H9 (cell line): ENCODE data around the gene NR1H4. TPM values are rescaled to one million over a fixed set of nuclear protein-coding genes. Genes with fewer than 3 reads are reported as not detected.

Source experiments
- DNase-seq: peaks from one replicate; pipeline ENCODE4 v3.0.0-alpha.2; 2017
- H2AFZ ChIP-seq: one replicate; pipeline ENCODE4 v1.6.1; 2013; ENCODE audit warnings: mild to moderate bottlenecking, low read length, control low read depth, moderate library complexity
- H2AK5ac ChIP-seq: 2 replicates; pipeline ENCODE4 v1.6.1; 2013; ENCODE audit warnings: low read length, control low read depth, mixed read lengths; ENCODE audit not compliant: insufficient read length
- H2BK120ac ChIP-seq: one replicate; pipeline ENCODE4 v1.6.1; 2013; ENCODE audit warnings: low read depth, mild to moderate bottlenecking, low read length, control low read depth, inconsistent platforms; ENCODE audit not compliant: poor library complexity, severe bottlenecking
- H2BK12ac ChIP-seq: 2 replicates; pipeline ENCODE4 v1.6.1; 2013; ENCODE audit warnings: low read length, control low read depth, mixed read lengths, low read depth; ENCODE audit not compliant: insufficient read length
- H2BK15ac ChIP-seq: 2 replicates; pipeline ENCODE4 v1.6.1; 2013; ENCODE audit warnings: low read depth, low read length, control low read depth
- H2BK20ac ChIP-seq: one replicate; pipeline ENCODE4 v1.6.1; 2013; ENCODE audit warnings: low read depth, mild to moderate bottlenecking, low read length, control low read depth, inconsistent platforms; ENCODE audit not compliant: poor library complexity, severe bottlenecking
- H2BK5ac ChIP-seq: 2 replicates; pipeline ENCODE4 v1.6.1; 2013; ENCODE audit warnings: low read length, control low read depth, mixed read lengths; ENCODE audit not compliant: insufficient read length
- H3K14ac ChIP-seq: 2 replicates; pipeline ENCODE4 v1.6.1; 2013; ENCODE audit warnings: low read length, control low read depth; ENCODE audit not compliant: insufficient read depth
- H3K18ac ChIP-seq: 2 replicates; pipeline ENCODE4 v1.6.1; 2013; ENCODE audit warnings: low read depth, mild to moderate bottlenecking, mixed read lengths, low read length, control low read depth; ENCODE audit not compliant: insufficient read length
- H3K23ac ChIP-seq: 2 replicates; pipeline ENCODE4 v1.6.1; 2013; ENCODE audit warnings: low read length, control low read depth, mixed read lengths, low read depth; ENCODE audit not compliant: insufficient read length
- H3K23me2 ChIP-seq: 2 replicates; pipeline ENCODE4 v1.6.1; 2013; ENCODE audit warnings: low read depth, mild to moderate bottlenecking, mixed read lengths, low read length, control low read depth; ENCODE audit not compliant: insufficient read length, poor library complexity, severe bottlenecking
- H3K27ac ChIP-seq: 2 replicates; pipeline ENCODE4 v1.5.1; 2013; ENCODE audit warnings: low read length, control low read depth, mixed read lengths, low read depth; ENCODE audit not compliant: insufficient read length
- H3K27me3 ChIP-seq: 2 replicates; pipeline ENCODE4 v1.6.1; 2013; ENCODE audit warnings: low read length, control low read depth, inconsistent platforms; ENCODE audit not compliant: insufficient read depth
- H3K4ac ChIP-seq: 2 replicates; pipeline ENCODE4 v1.6.1; 2013; ENCODE audit warnings: low read depth, mild to moderate bottlenecking, control low read depth, inconsistent platforms, low read length, moderate library complexity
- H3K4me1 ChIP-seq: 2 replicates; pipeline ENCODE4 v1.6.1; 2013; ENCODE audit warnings: low read length, control low read depth, inconsistent platforms; ENCODE audit not compliant: insufficient read depth
- H3K4me2 ChIP-seq: 2 replicates; pipeline ENCODE4 v1.6.1; 2013; ENCODE audit warnings: low read length, control low read depth, mixed read lengths; ENCODE audit not compliant: insufficient read length, insufficient read depth
- H3K56ac ChIP-seq: 2 replicates; pipeline ENCODE4 v1.6.1; 2013; ENCODE audit warnings: low read depth, mild to moderate bottlenecking, mixed read lengths, low read length, control low read depth; ENCODE audit not compliant: insufficient read length
- H3K79me1 ChIP-seq: 2 replicates; pipeline ENCODE4 v1.6.1; 2013; ENCODE audit warnings: low read depth, mild to moderate bottlenecking, moderate library complexity, low read length, control low read depth, inconsistent platforms; ENCODE audit not compliant: insufficient read depth, poor library complexity, severe bottlenecking
- H3K79me2 ChIP-seq: 2 replicates; pipeline ENCODE4 v1.6.1; 2013; ENCODE audit warnings: low read length, control low read depth, inconsistent platforms; ENCODE audit not compliant: insufficient read depth
- H3K9ac ChIP-seq: 2 replicates; pipeline ENCODE4 v1.6.1; 2013; ENCODE audit warnings: low read length, control low read depth, mixed read lengths; ENCODE audit not compliant: insufficient read length; ENCODE audit errors: extremely low read depth
- H3K9me3 ChIP-seq: one replicate; pipeline ENCODE4 v1.6.1; 2013; ENCODE audit warnings: low read depth, low read length, inconsistent platforms; ENCODE audit not compliant: control insufficient read depth
- H3T11ph ChIP-seq: one replicate; pipeline ENCODE4 v1.6.1; 2013; ENCODE audit warnings: mild to moderate bottlenecking, low read length, control low read depth, inconsistent platforms
- H4K20me1 ChIP-seq: one replicate; pipeline ENCODE4 v1.6.1; 2013; ENCODE audit not compliant: control insufficient read depth, insufficient read length, insufficient read depth
- H4K5ac ChIP-seq: 2 replicates; pipeline ENCODE4 v1.6.1; 2013; ENCODE audit warnings: low read depth, mild to moderate bottlenecking, mixed read lengths, low read length, control low read depth; ENCODE audit not compliant: insufficient read length
- H4K8ac ChIP-seq: replicated peaks from 2 replicates; pipeline ENCODE4 v1.6.1; 2013; ENCODE audit warnings: low read length, control low read depth, mixed read lengths, low read depth; ENCODE audit not compliant: insufficient read length
- H4K91ac ChIP-seq: 2 replicates; pipeline ENCODE4 v1.6.1; 2013; ENCODE audit warnings: low read depth, mild to moderate bottlenecking, moderate library complexity, mixed read lengths, low read length, control low read depth; ENCODE audit not compliant: insufficient read length
- H3K27ac Mint-ChIP-seq, 3 experiments: 2 replicates in 2 of 3; 3 replicates in 1 of 3; pipeline ENCODE4 v1.8.0; 2020 to 2021; ENCODE audit warnings: mixed read lengths in 3 of 3, mild to moderate bottlenecking in 1 of 3, moderate library complexity in 1 of 3
- H3K27me3 Mint-ChIP-seq: 2 replicates; pipeline ENCODE4 v1.8.0; 2021; ENCODE audit warnings: low read depth, mild to moderate bottlenecking, moderate library complexity, mixed read lengths
- H3K36me3 Mint-ChIP-seq, 3 experiments: 2 replicates in 2 of 3; 3 replicates in 1 of 3; pipeline ENCODE4 v1.8.0; 2020 to 2021; ENCODE audit warnings: low read depth in 3 of 3, mixed read lengths in 3 of 3; ENCODE audit not compliant: insufficient read depth in 1 of 3
- H3K4me1 Mint-ChIP-seq, 2 experiments: 2 replicates each; pipeline ENCODE4 v1.8.0; 2020; ENCODE audit warnings: mixed read lengths in 2 of 2
- H3K4me3 Mint-ChIP-seq, 2 experiments: 2 replicates in 1 of 2; 3 replicates in 1 of 2; pipeline ENCODE4 v1.8.0; 2020 to 2021; ENCODE audit warnings: mild to moderate bottlenecking in 2 of 2, mixed read lengths in 2 of 2, moderate library complexity in 1 of 2
- H3K9me3 Mint-ChIP-seq, 2 experiments: 2 replicates in 1 of 2; 3 replicates in 1 of 2; pipeline ENCODE4 v1.8.0; 2020; ENCODE audit warnings: mild to moderate bottlenecking in 2 of 2, mixed read lengths in 2 of 2, moderate library complexity in 1 of 2
- CTCF ChIP-seq: fragments of 200-600 bp; sonication (generic); conservative IDR thresholded peaks from 3 replicates; pipeline ENCODE4 v1.8.0; 2021; ENCODE audit warnings: antibody characterized with exemption, mild to moderate bottlenecking
- total RNA-seq: library from RNA; stranded (reverse); gene quantifications from 2 replicates; pipeline ENCODE4 v1.2.1, GENCODE V29; 2021

The NR1H4 gene
- total RNA-seq, 1 experiment from 2014 or later, result not detected

- no peak overlapping the region for H2BK5ac ChIP-seq
- no peak overlapping the region for H3K18ac ChIP-seq
- no peak overlapping the region for H3K4ac ChIP-seq
- H2AK5ac ChIP-seq, result no peak overlapping the region
- no peak overlapping the region for H2BK12ac ChIP-seq
- DNase-seq, result no peak
- H3T11ph ChIP-seq, result no peak overlapping the region
- no peak overlapping the region for H3K4me2 ChIP-seq
- H4K91ac ChIP-seq, result no peak overlapping the region
- no peak overlapping the region for H2BK15ac ChIP-seq
- no peaks in the 10 kb centered on the region for H3K27me3 ChIP-seq
- no peak overlapping the region for H2BK120ac ChIP-seq
- H4K5ac ChIP-seq, result no peak overlapping the region
- H3K23me2 ChIP-seq, result no peaks in the 10 kb centered on the region
- Mint-ChIP-seq H3K4me1 (peaks cover 8% of the 10 kb centered on the region in 2 experiments), H3K27me3 (no peaks in the 10 kb centered on the region), H3K27ac (no peak overlapping the region), H3K36me3 (no peaks in the 10 kb centered on the region), H3K9me3 (no peaks in the 10 kb centered on the region; a peak in 1 of 5 replicates), H3K4me3 (no peak overlapping the region)
- no peak overlapping the region for H3K9ac ChIP-seq
- H3K9me3 ChIP-seq, result no peaks in the 10 kb centered on the region
- no peak overlapping the region for H2AFZ ChIP-seq
- no peak overlapping the region for H4K8ac ChIP-seq
- H3K79me1 ChIP-seq, result no peaks in the 10 kb centered on the region
- no peak overlapping the region for H2BK20ac ChIP-seq
- no peak overlapping the region for H3K14ac ChIP-seq
- no peak overlapping the region for H3K23ac ChIP-seq
- no peaks in the 10 kb centered on the region for H3K4me1 ChIP-seq
- no peaks in the 10 kb centered on the region for H4K20me1 ChIP-seq
- no peaks in the 10 kb centered on the region for H3K79me2 ChIP-seq
- no peak for TF ChIP-seq CTCF
- H3K56ac ChIP-seq, result no peak overlapping the region
- no peak overlapping the region for H3K27ac ChIP-seq
Measured at GRCh38 chr12:100484891-100485471, 11.3 kb downstream of the NR1H4 start.
